A204.1 (cell line): ENCODE measurements around the gene MET.
"Not testable (repeated sequence)": the region's sequence is repeated elsewhere in the genome, so short reads cannot be mapped to it uniquely, and the experiment has no call there.

Source experiments
- FAIRE-seq: peaks from 2 replicates; lab custom pipeline; 2012; peaks lifted over from hg19 to GRCh38; lab: Jason Lieb, UNC

The MET gene

DNA sequence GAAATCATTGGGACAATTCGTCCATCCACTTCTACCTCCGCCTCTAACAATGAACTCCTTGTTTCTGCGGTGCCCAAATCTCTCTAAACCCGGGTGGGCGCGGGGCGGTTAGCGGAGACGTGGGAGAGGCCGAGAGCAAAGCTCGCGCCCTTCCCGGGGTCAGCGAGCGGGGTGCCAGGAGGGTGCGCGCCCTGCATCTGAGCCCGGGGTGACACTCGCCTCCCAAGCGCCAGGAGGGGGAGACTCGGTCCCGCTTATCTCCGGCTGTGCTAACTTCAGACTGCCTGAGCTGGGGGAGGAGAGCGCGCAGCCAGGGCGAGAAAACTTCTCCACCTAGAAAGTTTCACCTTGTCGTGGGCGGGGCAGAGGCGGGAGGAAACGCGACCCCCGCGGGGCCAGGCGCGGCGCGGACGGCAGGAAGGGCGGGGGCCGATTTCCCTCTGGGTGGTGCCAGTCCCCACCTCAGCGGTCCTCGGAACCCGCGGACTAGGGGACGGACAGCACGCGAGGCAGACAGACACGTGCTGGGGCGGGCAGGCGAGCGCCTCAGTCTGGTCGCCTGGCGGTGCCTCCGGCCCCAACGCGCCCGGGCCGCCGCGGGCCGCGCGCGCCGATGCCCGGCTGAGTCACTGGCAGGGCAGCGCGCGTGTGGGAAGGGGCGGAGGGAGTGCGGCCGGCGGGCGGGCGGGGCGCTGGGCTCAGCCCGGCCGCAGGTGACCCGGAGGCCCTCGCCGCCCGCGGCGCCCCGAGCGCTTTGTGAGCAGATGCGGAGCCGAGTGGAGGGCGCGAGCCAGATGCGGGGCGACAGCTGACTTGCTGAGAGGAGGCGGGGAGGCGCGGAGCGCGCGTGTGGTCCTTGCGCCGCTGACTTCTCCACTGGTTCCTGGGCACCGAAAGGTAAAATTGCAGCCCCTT is at the start of gene MET:
Gene MET (plus strand): TSS at position 516 of the 915 bp plus-strand sequence. CDS start 26,889 bp downstream, outside the sequence.
- FAIRE-seq: no peak

DNA sequence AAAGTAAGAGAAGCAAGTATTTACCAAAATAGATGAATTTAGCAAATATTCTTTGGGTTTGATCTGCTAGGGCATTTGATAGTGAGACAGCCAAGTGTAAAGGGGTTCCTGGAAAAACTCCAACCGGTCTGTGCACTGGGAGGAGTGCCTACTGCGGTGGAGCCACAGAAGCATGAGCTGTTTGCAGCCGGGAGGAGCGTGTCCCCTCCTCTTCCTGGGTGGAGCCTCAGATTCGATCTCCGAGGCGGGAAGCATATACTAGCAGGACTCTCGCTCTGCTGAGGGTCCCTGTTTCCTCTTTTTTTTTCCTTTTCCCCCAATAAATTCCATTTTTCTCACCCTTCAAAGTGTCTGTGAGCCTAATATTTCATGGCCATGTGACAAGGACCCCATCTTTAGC is 45.1 kb upstream of the MET start:
- FAIRE-seq: no peak

DNA sequence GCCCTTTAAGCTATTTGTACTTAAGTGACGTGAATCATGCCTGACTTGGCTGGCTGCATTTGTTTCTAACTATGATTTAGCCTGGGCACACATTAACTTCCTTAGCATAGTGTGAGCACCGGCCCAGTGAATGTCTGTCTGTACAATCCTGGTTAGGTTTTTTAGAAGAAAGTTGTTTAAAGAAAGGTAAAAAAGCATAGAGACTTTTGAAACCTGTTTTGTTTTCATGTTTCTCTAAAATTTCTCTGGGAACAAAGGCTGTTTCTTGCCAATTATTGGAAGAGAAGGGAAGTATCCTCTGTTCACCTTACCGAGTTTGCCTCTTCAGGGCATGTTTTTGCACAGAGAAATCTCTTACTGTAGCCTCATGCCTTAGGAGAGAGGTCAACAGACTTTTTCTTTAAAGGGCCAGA is 42.9 kb upstream of the MET start:
- FAIRE-seq: no peak

DNA sequence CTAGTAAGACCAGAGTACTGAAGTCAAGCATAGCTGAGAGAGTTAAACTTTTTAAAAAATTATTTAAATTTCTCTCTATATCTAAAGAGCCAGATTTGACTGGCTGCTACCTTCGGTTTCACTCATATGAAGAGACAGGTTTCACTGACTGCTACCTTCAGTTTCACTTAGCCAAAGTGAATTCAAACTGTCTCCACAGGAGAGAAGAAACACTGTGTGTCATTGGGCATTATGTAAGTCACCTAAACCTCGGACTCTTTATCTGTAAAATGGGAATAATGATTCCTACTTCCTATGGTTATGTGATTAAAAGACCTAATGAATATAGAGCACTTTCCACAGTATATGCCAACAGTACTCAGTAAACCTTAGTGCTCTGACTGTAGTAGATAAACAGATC is 41.6 kb upstream of the MET start:
- no peak for FAIRE-seq

DNA sequence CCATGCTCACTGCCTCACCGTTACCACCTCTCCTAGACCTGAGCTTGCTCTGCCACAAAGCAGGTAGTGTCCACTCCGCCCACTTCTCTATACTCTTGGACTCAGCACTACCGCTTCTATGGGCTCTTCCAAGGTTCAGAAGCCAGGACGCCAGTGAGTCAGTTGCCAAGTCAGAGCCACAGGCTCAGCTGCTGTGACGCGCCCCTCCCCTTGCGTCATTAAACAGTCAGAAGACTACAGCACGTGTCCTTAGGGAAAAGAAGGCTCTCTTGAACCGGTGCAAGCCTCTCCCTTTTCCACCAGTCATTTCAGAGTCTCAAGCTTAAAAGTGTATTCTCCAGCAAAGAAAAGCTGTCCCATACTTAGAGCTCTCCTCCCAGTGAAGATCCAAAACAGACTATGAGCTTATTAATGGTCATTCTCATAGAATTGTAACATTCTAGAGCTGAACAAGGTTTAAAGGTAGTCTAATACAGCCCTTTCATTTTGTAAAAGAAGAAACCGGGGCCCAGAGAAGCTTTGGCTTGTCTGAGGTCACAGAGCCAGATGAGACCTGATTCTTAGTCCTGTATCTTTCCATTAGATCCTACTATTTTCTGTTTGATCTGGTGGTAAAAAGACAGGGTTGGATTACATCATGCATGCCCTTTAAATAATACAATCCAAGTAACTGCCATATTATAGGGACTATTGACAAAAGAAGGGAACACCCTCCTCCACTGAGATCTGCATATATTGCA is 40.9 kb upstream of the MET start:
- no peak for FAIRE-seq

- no peak for FAIRE-seq
Measured at GRCh38 chr7:116631676-116632075, 40.3 kb upstream of the MET start.

DNA sequence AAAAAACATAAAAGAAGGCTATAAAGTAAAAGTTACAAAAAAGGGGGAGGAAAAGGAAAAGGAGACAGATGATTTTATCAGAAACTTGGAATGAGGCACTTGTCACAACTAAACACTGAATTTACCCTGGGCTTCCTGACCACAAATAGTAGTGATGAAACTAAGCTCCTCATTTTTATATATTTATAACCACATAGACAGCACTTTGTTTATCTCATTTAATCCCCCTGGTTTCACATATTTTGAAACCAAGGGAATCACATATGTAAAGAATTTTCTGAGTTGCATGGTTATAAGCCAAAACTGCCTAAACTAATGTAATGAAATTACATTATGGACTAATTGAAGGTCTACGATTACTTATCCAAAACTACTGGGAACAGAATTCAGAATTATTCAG is 39.6 kb upstream of the MET start:
- FAIRE-seq: no peak

- no peak for FAIRE-seq
Measured at GRCh38 chr7:116633131-116633988, 38.6 kb upstream of the MET start.

- FAIRE-seq: no peak
Measured at GRCh38 chr7:116636997-116637396, 35.0 kb upstream of the MET start.

DNA sequence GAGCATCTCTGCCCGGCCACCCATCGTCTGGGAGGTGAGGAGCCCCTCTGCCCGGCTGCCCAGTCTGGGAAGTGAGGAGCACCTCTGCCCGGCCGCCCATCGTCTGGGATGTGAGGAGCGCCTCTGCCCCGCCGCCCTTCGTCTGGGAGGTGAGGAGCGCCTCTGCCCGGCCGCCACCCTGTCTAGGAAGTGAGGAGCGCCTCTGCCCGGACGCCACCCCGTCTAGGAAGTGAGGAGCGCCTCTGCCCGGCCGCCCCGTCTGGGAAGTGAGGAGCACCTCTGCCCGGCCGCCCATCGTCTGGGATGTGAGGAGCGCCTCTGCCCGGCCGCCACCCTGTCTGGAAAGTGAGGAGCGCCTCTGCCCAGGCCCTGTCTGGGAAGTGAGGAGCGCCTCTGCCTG is 33.4 kb upstream of the MET start:
- not testable (repeated sequence) for FAIRE-seq

DNA sequence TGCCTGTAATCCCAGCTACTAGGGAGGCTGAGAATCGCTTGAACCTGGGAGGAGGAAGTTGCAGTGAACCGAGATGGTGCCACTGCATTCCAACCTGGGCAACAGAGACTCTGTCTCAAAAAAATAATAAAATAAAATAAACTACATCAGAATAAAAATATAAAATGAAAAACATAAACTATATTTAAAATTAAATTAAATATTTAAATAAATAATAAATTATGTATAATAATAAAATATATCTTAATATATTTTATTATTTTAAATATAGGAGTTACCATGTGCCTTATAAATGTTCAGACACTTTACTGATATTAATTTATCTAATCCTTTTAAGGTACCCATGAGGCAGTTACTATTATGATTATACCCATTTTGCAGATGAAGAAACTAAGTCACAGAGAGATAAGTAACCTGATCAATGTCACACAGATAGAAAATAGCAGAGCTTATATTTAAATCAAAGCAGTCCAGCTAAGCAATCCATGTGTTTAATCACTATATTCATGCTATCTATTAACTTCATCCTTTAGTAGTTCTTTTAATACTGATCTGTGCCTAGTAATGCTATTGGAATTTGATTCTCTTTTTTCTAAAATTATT is 30.3 kb upstream of the MET start:
- FAIRE-seq: peak; percentile 97

DNA sequence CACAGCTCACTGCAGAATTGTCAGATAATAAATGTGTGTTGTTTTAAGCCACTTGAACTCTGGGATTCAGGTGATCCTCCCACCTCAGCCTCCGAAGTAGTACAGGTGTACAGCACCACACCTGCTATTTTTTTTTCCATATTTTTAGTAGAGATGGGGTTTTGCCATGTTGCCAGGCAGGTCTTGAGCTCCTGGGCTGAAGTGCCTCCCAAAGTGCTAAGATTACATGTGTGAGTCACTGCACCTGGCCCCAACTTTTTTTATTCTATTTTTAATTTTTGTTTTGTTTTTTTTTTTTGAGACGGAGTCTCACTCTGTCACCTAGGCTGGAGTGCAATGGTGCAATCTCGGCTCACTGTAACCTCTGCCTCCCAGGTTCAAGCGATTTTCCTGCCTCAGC is 28.8 kb upstream of the MET start:
- not testable (repeated sequence) for FAIRE-seq

DNA sequence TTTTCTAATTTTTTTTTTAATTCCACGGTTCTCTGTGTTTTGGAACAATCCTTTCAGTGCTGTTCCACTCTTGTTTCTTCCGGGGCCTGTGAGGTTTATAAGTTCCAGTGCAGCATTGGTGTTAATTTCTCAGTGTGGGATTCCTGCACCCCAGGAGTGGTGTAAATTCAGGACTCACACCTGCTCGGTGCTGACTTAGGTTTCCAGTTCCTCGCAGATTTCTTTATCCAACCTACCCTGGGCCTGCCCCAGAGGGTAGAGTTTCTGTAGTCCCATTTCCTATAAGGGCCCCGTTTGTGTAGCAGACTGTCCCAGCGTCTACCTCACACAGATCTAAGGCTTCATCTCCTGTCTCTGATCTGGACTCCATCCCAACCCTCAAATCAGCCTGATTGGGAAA is 27.4 kb upstream of the MET start:
- no peak for FAIRE-seq

DNA sequence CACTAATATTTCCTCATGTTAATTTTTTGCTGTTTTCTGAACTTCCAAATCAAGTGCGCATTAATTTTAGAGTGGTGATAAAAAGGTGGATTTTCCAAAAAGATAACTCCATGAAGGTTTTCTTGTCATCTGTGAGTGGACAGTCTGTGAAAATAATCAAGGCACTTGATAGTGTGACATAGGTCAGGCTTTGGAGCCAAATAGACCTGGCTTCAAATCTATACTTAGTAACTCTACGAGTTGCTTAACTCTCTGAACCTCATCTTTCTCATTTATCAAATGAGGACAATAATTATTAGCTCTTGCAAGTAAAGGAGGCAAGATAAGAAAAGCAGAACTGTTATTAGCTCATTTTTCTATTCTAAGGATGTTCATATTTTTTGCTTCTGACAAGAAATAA is 24.7 kb upstream of the MET start:
- FAIRE-seq: no peak

DNA sequence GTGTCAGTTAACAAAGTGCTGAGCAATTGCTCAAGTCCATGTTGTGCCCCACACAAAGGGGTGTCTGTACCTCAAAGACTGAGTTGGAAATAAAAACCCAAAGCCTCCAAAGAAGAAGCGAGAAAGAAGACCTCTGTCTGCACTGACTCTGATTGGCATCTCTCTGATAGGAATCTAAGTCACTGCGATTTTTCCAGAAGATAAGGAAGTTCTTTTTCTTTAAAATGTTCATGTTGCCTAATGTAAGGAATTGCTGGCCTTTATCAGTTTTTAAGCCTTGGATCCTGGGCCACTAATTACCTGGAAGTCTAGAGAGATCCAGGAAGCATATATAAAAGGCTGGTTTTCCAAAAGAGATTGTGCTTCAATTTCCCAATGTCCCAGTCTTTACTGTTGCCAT is 24.1 kb upstream of the MET start:
- FAIRE-seq: no peak

DNA sequence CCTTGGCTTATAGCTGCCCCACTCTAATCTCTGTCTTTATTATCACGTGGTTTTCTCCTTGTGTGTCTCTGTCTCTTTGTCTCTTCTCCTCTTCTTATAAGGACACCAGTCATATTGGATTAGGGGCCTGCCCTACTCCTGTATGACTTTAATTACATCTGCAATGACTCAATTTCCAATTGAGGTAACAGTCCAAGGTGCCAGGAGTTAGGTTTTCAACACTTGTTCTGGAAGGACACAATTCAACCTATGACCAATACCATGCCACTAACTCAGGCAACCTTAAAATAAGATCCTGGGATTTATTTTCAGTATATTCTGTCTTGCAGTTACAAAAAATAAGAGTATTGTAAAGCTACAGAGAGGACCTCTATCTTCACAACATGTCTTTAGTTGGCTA is 21.6 kb upstream of the MET start:
- no peak for FAIRE-seq

- no peak for FAIRE-seq
Measured at GRCh38 chr7:116652793-116653192, 19.2 kb upstream of the MET start.

DNA sequence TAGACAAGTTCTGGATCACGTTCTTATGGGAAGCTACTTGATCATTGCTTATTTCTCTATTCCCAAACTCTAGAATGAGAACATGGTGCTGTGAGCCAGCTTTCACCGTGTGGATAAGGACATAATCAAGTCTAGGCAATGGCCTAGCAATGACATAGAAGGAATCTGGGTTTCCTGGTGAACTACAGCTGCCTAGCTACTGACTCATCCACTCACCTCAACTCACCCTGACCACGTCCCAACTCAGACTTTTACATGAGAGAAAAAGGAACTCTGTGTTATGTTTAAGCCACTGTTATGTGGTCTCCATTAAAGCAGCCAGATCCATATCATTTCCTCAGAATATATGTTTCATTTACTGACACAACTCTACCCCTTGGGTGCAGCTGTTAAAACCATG is 18.8 kb upstream of the MET start:
- FAIRE-seq: no peak

GRCh38 chr7:116653646-116654045 is 18.4 kb upstream of the MET start:
- FAIRE-seq: no peak

DNA sequence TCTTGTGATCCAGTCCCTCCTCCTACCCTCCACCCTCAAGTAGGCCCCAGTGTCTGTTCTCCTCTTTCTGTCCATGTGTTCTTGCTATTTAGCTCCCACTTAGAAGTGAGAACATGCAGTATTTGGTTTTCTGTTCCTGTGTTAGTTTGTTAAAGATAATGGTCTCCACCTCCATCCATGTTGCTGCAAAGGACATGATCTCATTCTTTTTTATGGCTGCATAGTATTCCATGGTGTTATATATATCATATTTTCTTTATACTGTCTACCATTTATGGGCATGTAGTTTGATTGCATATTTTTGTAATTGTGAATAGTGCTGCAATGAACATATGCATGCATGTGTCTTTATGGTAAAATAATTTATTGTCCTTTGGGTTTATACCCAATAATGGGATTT is 12.7 kb upstream of the MET start:
- FAIRE-seq: not testable (repeated sequence)

- FAIRE-seq: no peak
Measured at GRCh38 chr7:116661865-116662264, 10.1 kb upstream of the MET start.

- no peak for FAIRE-seq
Measured at GRCh38 chr7:116663744-116664143, 8.3 kb upstream of the MET start.
